Measurements from ENCODE around the gene OLFML3.
A peak's percentile ranks its signal among the peaks of the same experiment; 100 is the strongest.

The OLFML3 gene

GRCh38 chr1:113995382-113995781 is 16.1 kb downstream of the OLFML3 start:
- H3K27ac ChIP-seq (replicated peaks), result no peak overlapping the region
- no peak for DNase-seq (ENCODE audit: low read depth in 1 of 2, low spot score in 1 of 2)
- no peaks in the 10 kb centered on the region for H3K27me3 ChIP-seq (ENCODE audit: insufficient read depth, poor library complexity, severe bottlenecking)
- TF ChIP-seq GABPA (IDR thresholded peaks at IDR 0.05; ENCODE audit: low read depth) (no peak), POLR2AphosphoS5 (IDR thresholded peaks at IDR 0.05; ENCODE audit: low read depth) (no peak)
- H3K4me3 ChIP-seq (replicated peaks; ENCODE audit: insufficient read depth, low read length), result no peak overlapping the region

- TF ChIP-seq SPI1 (IDR thresholded peaks at IDR 0.05; ENCODE audit: borderline replicate concordance, low read depth) (peak; percentile 16; the same call in 1 of the 2 replicates), REST (IDR thresholded peaks at IDR 0.05; ENCODE audit: insufficient replicate concordance, low read depth) (no peak), CTCF (IDR thresholded peaks at IDR 0.05; ENCODE audit: insufficient read depth, low read length) (no peak)
- no peak overlapping the region for H3K27ac ChIP-seq (replicated peaks)
- no peak for DNase-seq (ENCODE audit: low read depth in 1 of 2, low spot score in 1 of 2)
- no peak overlapping the region for H3K4me3 ChIP-seq (replicated peaks; ENCODE audit: insufficient read depth, low read length)
- H3K27me3 ChIP-seq (ENCODE audit: insufficient read depth, poor library complexity, severe bottlenecking), result no peaks in the 10 kb centered on the region
These were observed 19.1 kb downstream of the OLFML3 start for GRCh38 chr1:113998361-113998760.

- Histone ChIP-seq H3K27me3 (ENCODE audit: insufficient read depth, poor library complexity, severe bottlenecking) (no peaks in the 10 kb centered on the region), H3K27ac (replicated peaks) (no peak overlapping the region), H3K4me3 (replicated peaks; ENCODE audit: insufficient read depth, low read length) (no peak overlapping the region)
- DNase-seq (ENCODE audit: low read depth in 1 of 2, low spot score in 1 of 2), result no peak
- TF ChIP-seq POLR2AphosphoS5 (IDR thresholded peaks at IDR 0.05; ENCODE audit: low read depth), result no peak
- no peak for TF ChIP-seq REST (IDR thresholded peaks at IDR 0.05; ENCODE audit: insufficient replicate concordance, low read depth)
- 0 out of 2 replicates have a peak, but pooled peaks have one; percentile 5 for TF ChIP-seq SPI1 (IDR thresholded peaks at IDR 0.05; ENCODE audit: borderline replicate concordance, low read depth)
These were observed 20.0 kb downstream of the OLFML3 start for GRCh38 chr1:113999233-113999632.

GRCh38 chr1:113999799-114000198 is 20.5 kb downstream of the OLFML3 start:
- DNase-seq (ENCODE audit: low read depth in 1 of 2, low spot score in 1 of 2), result no peak
- Histone ChIP-seq H3K4me3 (replicated peaks; ENCODE audit: insufficient read depth, low read length) (no peak overlapping the region), H3K27ac (replicated peaks) (no peak overlapping the region), H3K27me3 (ENCODE audit: insufficient read depth, poor library complexity, severe bottlenecking) (no peaks in the 10 kb centered on the region)
- TF ChIP-seq SPI1 (IDR thresholded peaks at IDR 0.05; ENCODE audit: borderline replicate concordance, low read depth) (no peak), GABPA (IDR thresholded peaks at IDR 0.05; ENCODE audit: low read depth) (no peak), CTCF (IDR thresholded peaks at IDR 0.05; ENCODE audit: insufficient read depth, low read length) (no peak), REST (IDR thresholded peaks at IDR 0.05; ENCODE audit: insufficient replicate concordance, low read depth) (no peak), POLR2AphosphoS5 (IDR thresholded peaks at IDR 0.05; ENCODE audit: low read depth) (no peak)

Measured in HL-60 (cell line).